22Rv1 (cell line): Measurements from ENCODE around the gene PRR7.

Experiments
- CTCF ChIP-seq: fragments of 450-650 bp; IDR thresholded peaks from 2 replicates; pipeline ENCODE4 v1.5.1; 2017; ENCODE audit warnings: mild to moderate bottlenecking
- ZFX ChIP-seq: fragments of 450-650 bp; IDR thresholded peaks from 2 replicates; pipeline ENCODE4 v1.6.1; 2017; ENCODE audit warnings: antibody characterized with exemption, borderline replicate concordance

- TF ChIP-seq CTCF (no peak), ZFX (no peak)
Measured at GRCh38 chr5:177471610-177472356, 25.2 kb downstream of the PRR7 start.
